Hematopoietic multipotent progenitor cell (in vitro differentiated cells): ENCODE data around the gene SPRR3. TPM values are rescaled to one million over a fixed set of nuclear protein-coding genes. Genes with fewer than 3 reads are reported as not detected.

Experiments used
- DNase-seq, 3 donors: peaks; one replicate each; pipeline ENCODE4 v3.0.0-alpha.2; 2011 to 2015; ENCODE audit warnings: low read depth in 2 of 3, low spot score in 2 of 3
- total RNA-seq: library from RNA; depleted of rRNA; stranded (reverse); fragments of >200 nt; gene quantifications from one replicate; pipeline ENCODE4 v1.2.3, GENCODE V29; 2012

Gene SPRR3, protein sequence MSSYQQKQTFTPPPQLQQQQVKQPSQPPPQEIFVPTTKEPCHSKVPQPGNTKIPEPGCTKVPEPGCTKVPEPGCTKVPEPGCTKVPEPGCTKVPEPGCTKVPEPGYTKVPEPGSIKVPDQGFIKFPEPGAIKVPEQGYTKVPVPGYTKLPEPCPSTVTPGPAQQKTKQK
- not detected for total RNA-seq

- no peak for DNase-seq
Observed at GRCh38 chr1:153001382-153001781, at the start of gene SPRR3. Gene SPRR3, plus strand, starts transcription at chr1:153001749. Its CDS starts 1,272 bp downstream, at chr1:153003021.

- DNase-seq = no peak
Observed at GRCh38 chr1:152953761-152954160, 47.8 kb upstream of the SPRR3 start.

- no peak for DNase-seq
Observed at GRCh38 chr1:152954436-152954835, 47.1 kb upstream of the SPRR3 start.

DNA sequence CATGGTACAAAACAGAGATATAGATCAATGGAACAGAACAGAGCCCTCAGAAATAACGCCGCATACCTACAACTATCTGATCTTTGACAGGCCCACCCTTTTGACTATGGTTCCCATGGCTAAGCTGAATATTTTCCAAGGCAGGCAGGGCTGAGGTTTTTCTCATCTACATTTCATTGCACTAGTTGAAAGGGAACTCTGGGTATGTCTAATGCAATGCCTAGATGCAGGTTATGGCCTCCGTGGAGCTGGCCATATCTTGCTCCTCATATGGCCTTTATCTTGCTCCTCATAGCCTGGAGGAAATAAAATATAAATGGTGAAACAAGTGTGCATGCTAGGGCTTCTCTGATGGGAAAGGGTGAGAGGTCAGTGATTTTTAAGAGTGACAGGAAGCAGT, 44.0 kb upstream of the SPRR3 start:
- no peak for DNase-seq

DNA sequence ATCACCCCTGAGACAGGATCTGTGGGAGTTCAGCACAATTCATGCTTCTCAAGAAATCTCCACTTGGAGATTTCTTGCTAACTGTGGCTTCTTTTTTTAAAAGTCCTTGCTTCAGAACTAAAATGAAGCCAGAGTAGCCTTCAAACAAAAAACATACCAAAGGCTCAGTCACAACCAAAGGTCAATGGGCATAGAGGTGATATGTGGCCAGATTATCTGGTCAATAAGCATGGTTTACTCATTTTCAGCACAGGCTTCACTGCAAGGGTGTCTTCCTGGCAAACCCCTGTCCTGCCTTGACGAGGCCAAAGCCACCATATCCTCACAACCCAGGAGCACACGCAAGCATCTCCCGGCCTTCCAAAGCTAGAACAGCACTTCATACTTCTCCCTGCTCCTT, 42.3 kb upstream of the SPRR3 start:
- DNase-seq = no peak

GRCh38 chr1:152959801-152960451, 41.6 kb upstream of the SPRR3 start:
- no peak for DNase-seq

DNA sequence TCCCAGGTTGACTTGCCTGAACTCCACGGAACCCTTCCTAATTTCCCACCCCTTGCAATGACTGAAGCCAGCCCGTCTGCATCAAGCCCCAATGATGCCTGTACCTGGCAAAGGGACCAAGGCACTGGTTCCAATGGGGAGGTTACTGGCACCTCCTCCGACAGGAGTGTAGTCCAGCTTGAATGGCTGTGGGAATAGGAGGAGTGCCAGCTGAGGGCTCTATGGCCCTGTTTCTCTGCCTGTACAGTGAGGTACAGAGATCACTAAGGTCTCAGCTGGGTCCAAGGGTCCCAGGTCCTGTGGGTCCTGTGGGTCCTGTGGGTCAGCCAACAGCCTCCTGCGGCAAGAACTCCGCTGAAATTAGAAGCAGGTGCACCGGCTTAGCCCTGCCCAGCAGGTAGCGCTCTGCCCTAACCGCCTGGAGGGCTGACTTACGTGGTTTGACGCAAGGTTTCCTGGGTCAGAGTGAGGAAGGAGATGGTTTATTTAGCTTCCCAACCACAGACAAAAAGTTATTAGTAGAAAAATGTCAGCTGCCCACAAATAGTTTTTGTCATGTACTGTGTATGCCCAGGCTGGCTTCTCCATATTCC, 41.0 kb upstream of the SPRR3 start:
- DNase-seq = peak in 1 of 3 donors; percentile 2

DNA sequence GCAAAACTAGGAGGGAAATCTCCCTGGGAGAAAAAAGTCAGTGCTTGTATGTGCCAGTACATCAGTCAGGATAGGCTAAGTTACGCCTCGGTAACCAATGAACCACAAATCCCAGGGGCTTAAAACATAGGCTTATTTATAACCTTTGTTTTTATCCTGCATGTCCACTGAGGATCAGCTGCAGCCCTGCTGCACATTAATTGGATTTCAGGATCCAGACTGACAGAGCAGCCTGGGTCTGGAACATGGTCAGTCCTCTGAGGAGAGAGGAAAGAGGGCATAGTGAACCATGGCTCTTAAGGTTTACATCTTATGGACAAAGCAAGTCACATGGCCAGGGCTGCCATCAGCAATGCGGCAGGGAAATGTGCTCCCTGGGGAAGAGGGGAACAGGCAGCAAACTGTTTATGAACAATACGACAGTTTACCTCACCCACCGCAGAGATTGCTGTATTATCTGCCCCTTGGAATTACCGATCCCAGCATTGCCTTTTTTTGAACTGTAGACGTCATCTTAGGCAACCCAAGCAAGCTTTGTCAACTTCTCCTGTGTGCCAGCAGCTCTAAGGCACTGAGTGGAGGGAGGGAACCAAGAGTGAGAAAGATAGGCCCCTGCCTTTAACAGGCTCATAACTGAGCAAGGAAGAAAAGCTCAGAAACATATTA, 40.2 kb upstream of the SPRR3 start:
- DNase-seq = no peak

- DNase-seq = no peak
Observed at GRCh38 chr1:152962876-152963415, 38.6 kb upstream of the SPRR3 start.

DNA sequence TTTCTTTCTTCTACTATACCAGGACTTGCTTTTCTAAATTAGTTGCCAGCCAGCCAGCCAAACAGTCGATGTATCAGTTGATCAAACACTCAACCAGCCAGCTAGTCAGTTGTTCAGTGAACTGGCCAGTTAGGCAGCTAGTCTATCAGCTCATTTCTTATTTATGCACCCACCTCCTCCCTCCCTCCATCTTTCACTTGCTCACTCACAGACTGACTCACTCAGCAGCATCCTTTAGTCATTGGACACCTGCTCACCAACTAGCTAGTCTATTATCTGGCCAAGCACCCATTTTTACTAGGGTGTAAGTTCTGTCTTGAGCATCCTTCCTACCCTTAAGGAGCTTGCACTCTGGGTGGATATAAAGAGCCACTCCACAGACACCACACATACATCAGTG, 37.0 kb upstream of the SPRR3 start:
- no peak for DNase-seq

DNA sequence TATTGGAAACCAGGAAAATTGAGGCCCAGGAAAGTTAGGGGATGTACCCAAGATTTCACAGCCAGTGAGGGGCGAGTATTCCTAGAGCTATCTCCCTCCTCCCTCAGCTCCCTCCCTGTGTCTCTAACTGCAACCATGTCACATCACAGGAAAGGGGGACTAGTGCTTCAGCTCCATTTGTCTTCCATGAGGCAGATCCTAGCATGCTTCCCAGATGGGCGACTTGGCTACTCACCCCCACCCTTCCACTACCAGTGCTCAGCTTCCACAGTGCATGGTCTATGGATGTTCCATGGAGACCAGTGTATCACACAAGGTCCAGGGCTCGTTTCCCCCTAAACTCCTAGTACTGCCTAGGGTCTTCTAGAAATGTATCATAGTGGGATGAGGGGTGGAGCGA, 35.7 kb upstream of the SPRR3 start:
- DNase-seq = no peak

DNA sequence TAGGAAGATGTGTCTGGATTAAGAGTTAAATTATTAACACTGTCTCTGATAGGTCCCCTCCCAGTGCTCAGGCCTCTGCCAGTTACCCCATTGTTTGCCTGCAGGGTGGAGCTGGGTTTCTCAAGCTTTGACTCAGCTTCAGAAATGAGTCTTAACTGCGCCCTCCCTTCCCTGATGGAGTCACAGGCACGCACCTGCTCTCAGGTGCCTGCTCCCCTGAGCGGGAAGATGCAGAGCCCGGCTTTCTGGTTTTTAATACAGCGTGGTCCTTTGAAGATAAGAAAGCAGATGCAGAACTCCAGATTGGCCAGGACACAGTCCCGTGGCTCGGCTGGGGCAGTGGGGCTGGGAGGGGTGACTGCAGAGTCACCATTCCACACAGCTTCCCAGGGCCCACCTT, 34.3 kb upstream of the SPRR3 start:
- DNase-seq = no peak

GRCh38 chr1:152968248-152968647, 33.3 kb upstream of the SPRR3 start:
- no peak for DNase-seq

GRCh38 chr1:152969036-152969435, 32.5 kb upstream of the SPRR3 start:
- DNase-seq = no peak

- no peak for DNase-seq
Observed at GRCh38 chr1:152970495-152970894, 31.1 kb upstream of the SPRR3 start, which contains the start of gene SPRR4. Gene SPRR4, plus strand, starts transcription at chr1:152970648. Its CDS starts 1,243 bp downstream, at chr1:152971891.

GRCh38 chr1:152972196-152972886, 29.2 kb upstream of the SPRR3 start:
- DNase-seq = no peak

- DNase-seq = no peak
Observed at GRCh38 chr1:152976688-152977087, 24.9 kb upstream of the SPRR3 start.

GRCh38 chr1:152977614-152978013, 23.9 kb upstream of the SPRR3 start:
- no peak for DNase-seq

- no peak for DNase-seq
Observed at GRCh38 chr1:152980676-152981075, 20.9 kb upstream of the SPRR3 start.

- no peak for DNase-seq
Observed at GRCh38 chr1:152981146-152981871, 20.2 kb upstream of the SPRR3 start.
